AG04450 (cell line): ENCODE measurements around the gene OR5B17. TPM values are rescaled to one million over a fixed set of nuclear protein-coding genes. Genes with fewer than 3 reads are reported as not detected.

Experiments used
- CTCF ChIA-PET: fragments of 300-600, 350-600 bp; formaldehyde crosslinking; extraction: SDS; loops from one replicate; lab custom pipeline; 2022; ENCODE audit warnings: antibody characterized with exemption, inconsistent platforms; lab: Charles Lee
- POLR2A ChIA-PET: fragments of 350-600 bp; formaldehyde crosslinking; extraction: SDS; loops from one replicate; lab custom pipeline; 2021; ENCODE audit warnings: antibody characterized with exemption, inconsistent platforms; lab: Yijun Ruan, JAX
- DNase-seq: peaks from one replicate; pipeline ENCODE4 v3.0.0-alpha.2; 2011; ENCODE audit warnings: low read depth, low spot score
- H3K27ac ChIP-seq: one replicate; pipeline ENCODE4 v1.5.1; 2012; ENCODE audit warnings: low read depth, low read length, control low read depth
- H3K27me3 ChIP-seq: one replicate; pipeline ENCODE4 v1.6.0; 2012; ENCODE audit warnings: low read length; ENCODE audit not compliant: control insufficient read depth, insufficient read depth
- H3K4me3 ChIP-seq: 2 replicates; pipeline ENCODE4 v1.5.1; 2011; ENCODE audit warnings: mild to moderate bottlenecking, low read depth, low read length, control low read depth
- H3K9me3 ChIP-seq: 2 replicates; pipeline ENCODE4 v1.5.1; 2012; ENCODE audit warnings: low read length; ENCODE audit not compliant: control insufficient read depth, insufficient read depth
- polyA plus RNA-seq: library from polyadenylated mRNA; depleted of rRNA; stranded (reverse); fragments of >200 nt; gene quantifications from 2 replicates; pipeline ENCODE4 v1.2.3, GENCODE V29; 2011; rRNA removed
- TF ChIP-seq, protein P1 (sequence below): IDR thresholded peaks from 2 replicates; pipeline ENCODE4 v1.5.1; 2011; ENCODE audit warnings: low read depth, low read length, control low read depth, inconsistent platforms

OR5B17 gene
- polyA plus RNA-seq, 1 experiment: not detected

DNA sequence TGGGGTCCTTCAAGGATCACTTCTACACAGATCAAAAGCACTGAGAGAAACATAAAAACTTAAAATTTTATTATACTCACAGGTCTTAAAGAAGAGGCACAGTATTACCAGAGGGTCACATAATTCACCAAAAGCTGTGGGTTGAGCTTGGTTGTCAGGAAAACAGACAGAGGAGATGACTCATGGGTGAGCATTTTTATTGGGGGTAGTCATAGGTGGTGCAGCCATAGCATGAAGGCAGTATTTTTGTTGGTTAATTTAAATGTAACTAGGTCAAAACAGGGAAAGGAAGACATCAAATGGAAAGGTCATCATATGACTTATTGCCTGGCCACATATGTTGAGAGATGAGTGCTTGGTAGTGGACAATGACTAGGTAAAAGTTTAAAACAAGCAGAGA, 24.2 kb downstream of the OR5B17 start:
- no peak overlapping the region for H3K27ac ChIP-seq
- CTCF ChIA-PET: interaction anchor here (0.6 kb wide), 1 partner anchor 690 kb away, joined by 4 read pairs; no protein-coding TSS in a partner anchor
- peak; percentile 34 for DNase-seq
- TF ChIP-seq, protein P1, sequence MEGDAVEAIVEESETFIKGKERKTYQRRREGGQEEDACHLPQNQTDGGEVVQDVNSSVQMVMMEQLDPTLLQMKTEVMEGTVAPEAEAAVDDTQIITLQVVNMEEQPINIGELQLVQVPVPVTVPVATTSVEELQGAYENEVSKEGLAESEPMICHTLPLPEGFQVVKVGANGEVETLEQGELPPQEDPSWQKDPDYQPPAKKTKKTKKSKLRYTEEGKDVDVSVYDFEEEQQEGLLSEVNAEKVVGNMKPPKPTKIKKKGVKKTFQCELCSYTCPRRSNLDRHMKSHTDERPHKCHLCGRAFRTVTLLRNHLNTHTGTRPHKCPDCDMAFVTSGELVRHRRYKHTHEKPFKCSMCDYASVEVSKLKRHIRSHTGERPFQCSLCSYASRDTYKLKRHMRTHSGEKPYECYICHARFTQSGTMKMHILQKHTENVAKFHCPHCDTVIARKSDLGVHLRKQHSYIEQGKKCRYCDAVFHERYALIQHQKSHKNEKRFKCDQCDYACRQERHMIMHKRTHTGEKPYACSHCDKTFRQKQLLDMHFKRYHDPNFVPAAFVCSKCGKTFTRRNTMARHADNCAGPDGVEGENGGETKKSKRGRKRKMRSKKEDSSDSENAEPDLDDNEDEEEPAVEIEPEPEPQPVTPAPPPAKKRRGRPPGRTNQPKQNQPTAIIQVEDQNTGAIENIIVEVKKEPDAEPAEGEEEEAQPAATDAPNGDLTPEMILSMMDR: no peak
- H3K4me3 ChIP-seq: no peak overlapping the region
- no peaks in the 10 kb centered on the region for H3K27me3 ChIP-seq
- 0 out of 2 replicates have a peak, but pooled peaks cover 2% of the 10 kb centered on the region for H3K9me3 ChIP-seq
- POLR2A ChIA-PET: interaction anchor here (0.5 to 1.0 kb wide), 2 partner anchors 16 to 1334 kb away, joined by 4 to 15 read pairs; partner anchors contain the start of gene PATL1

DNA sequence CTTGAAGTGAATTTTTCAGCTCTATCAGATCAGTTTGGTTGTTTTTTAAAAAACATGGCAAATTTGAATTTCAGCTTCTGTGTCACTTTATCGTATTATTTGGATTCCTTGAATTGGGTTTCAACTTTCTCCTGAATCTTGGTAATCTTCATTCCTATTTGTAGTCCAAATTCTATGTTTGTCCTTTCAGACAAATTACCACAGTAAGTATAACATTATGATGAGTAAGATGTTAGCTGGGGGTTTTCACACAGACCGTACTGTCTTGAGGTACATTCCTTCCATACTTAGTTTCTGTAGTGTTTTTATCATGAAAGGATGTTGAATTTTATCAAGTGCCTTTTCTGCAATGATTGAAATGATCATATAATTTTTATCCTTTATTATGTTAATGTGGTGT, 28.0 kb downstream of the OR5B17 start:
- no peaks in the 10 kb centered on the region for H3K27me3 ChIP-seq
- 0 out of 2 replicates have a peak, but pooled peaks cover 2% of the 10 kb centered on the region for H3K9me3 ChIP-seq
- DNase-seq: peak; percentile 29
- TF ChIP-seq, protein P1: no peak
- CTCF ChIA-PET: interaction anchor here (0.6 to 1.8 kb wide), 4 partner anchors 42 to 873 kb away, joined by 3 to 7 read pairs (median 4); no protein-coding TSS in a partner anchor
- no peak overlapping the region for H3K4me3 ChIP-seq
- POLR2A ChIA-PET: interaction anchor here (1.4 kb wide), 1 partner anchor 13 kb away, joined by 4 read pairs; no protein-coding TSS in a partner anchor
- H3K27ac ChIP-seq: no peak overlapping the region

DNA sequence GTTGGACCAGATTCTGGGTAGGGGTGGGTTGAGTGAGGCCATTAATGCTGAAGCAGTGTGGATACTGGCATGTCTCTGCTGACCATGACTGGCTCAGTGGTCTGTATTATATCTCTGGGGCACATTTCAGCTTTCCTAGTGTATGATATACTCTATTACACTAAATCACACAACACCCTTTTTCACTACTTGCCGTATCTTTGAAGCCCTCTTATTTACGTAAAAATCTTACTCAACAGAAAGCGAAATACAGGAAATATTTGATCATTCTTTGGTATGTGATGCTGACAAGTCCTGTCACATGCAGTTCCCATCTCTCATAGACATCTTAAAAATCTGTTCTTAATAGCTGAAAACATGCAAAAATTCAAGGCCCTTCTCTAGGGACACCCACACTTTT, 40.3 kb downstream of the OR5B17 start:
- ChIA-PET POLR2A (interaction anchor here (0.8 to 1.9 kb wide), 5 partner anchors 12 to 177 kb away, joined by 3 to 5 read pairs (median 4); no protein-coding TSS in a partner anchor), CTCF (no interaction called here)
- Histone ChIP-seq H3K27me3 (no peaks in the 10 kb centered on the region), H3K4me3 (no peak overlapping the region), H3K27ac (peak overlapping the region; percentile 42), H3K9me3 (no peaks in the 10 kb centered on the region)
- TF ChIP-seq, protein P1: no peak
- DNase-seq: no peak

DNA sequence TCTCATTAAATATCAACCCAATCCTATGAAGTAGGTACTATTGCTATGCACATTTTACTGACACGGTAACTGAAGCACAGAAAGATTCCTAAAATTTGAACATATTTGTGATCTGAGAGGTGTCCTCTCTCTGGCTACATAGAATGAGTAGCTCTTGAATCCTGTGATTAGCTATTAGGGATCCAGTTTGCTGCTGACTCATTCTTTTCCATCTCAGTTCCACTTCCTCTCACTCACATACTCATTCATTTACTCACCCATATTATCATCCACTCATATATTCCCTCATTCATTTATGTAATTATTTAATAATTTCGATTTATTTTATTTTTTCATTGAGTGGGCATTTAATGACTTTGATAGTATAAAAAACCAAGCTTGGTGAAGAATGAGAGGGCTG, 42.7 kb downstream of the OR5B17 start:
- Histone ChIP-seq H3K4me3 (no peak overlapping the region), H3K9me3 (no peaks in the 10 kb centered on the region; the same call in 1 of the 2 replicates), H3K27ac (no peak overlapping the region), H3K27me3 (no peaks in the 10 kb centered on the region)
- DNase-seq: no peak
- POLR2A ChIA-PET: no interaction called here
- CTCF ChIA-PET: interaction anchor here (1.2 kb wide), 1 partner anchor 30 kb away, joined by 4 read pairs; no protein-coding TSS in a partner anchor
- TF ChIP-seq, protein P1: no peak

Other genes starting within 250 kb of the OR5B17 start
- gene OR9I1, start 233.5 kb downstream of the OR5B17 start, polyA plus RNA-seq: not detected in 2 replicates
- gene OR9Q2, start 170.0 kb downstream of the OR5B17 start, polyA plus RNA-seq: not detected in 2 replicates
- gene OR1S2, start 154.9 kb downstream of the OR5B17 start, polyA plus RNA-seq: not detected in 2 replicates
- not detected in 2 replicates for gene OR1S1, start 146.3 kb downstream of the OR5B17 start, polyA plus RNA-seq
- gene OR10Q1, start 130.2 kb downstream of the OR5B17 start, polyA plus RNA-seq: 0.12 and 0.17 TPM in 2 replicates
- gene OR10W1, start 90.8 kb downstream of the OR5B17 start, polyA plus RNA-seq: not detected in 2 replicates
- not detected in 2 replicates for gene OR5B3, start 47.8 kb upstream of the OR5B17 start, polyA plus RNA-seq
- gene OR5B2, start 69.1 kb upstream of the OR5B17 start, polyA plus RNA-seq: 0.05 TPM in 1 of 2 replicates, not detected in the other
- gene OR5B12, start 83.2 kb upstream of the OR5B17 start, polyA plus RNA-seq: not detected in 2 replicates
- not detected in 2 replicates for gene OR5B21, start 149.0 kb upstream of the OR5B17 start, polyA plus RNA-seq
- 11.5 and 12.3 TPM in 2 replicates for gene LPXN, start 216.8 kb upstream of the OR5B17 start, polyA plus RNA-seq
- 38.8 and 47.9 TPM in 2 replicates for gene ZFP91, start 220.0 kb upstream of the OR5B17 start, polyA plus RNA-seq